Gastrocnemius medialis (tissue), 4 donors: Measurements from ENCODE around the gene PELI1. TPM values are rescaled to one million over a fixed set of nuclear protein-coding genes. Genes with fewer than 3 reads are reported as not detected.

ENCODE experiments used
- ATAC-seq, 2 donors: fragments of 150-250 bp; one replicate each; pipeline ENCODE4 v1.9.1; 2016
- DNase-seq, 2 donors: peaks; one replicate each; pipeline ENCODE4 v3.0.0-alpha.2; 2019
- H3K27ac ChIP-seq, 4 donors: fragments of 200-600 bp; sonication (generic); 1 replicate in 1 of 4; 2 replicates in 3 of 4; pipeline ENCODE4 v1.5.1; 2016 to 2018; ENCODE audit warnings: mild to moderate bottlenecking in 2 of 4, moderate library complexity in 1 of 4
- H3K27me3 ChIP-seq, 3 donors: fragments of 200-600 bp; sonication (generic) in 2 of 3; 1 replicate in 1 of 3; 2 replicates in 2 of 3; pipeline versions ENCODE4 v1.5.1 to v1.6.0; 2016 to 2019; ENCODE audit warnings: mild to moderate bottlenecking in 1 of 3, moderate library complexity in 1 of 3
- H3K36me3 ChIP-seq, 2 donors: fragments of 200-600 bp; sonication (generic) in 1 of 2; one replicate each; pipeline ENCODE4 v1.5.1; 2017 to 2018
- H3K4me1 ChIP-seq, 2 donors: fragments of 200-600 bp; sonication (generic) in 1 of 2; one replicate each; pipeline ENCODE4 v1.5.1; 2016 to 2017; ENCODE audit warnings: mild to moderate bottlenecking in 2 of 2
- H3K4me3 ChIP-seq, 4 donors: fragments of 200-600 bp; sonication (generic) in 3 of 4; 1 replicate in 1 of 4; 2 replicates in 3 of 4; pipeline ENCODE4 v1.5.1; 2016 to 2019; ENCODE audit warnings: mild to moderate bottlenecking in 2 of 4
- H3K9me3 ChIP-seq, 3 donors: fragments of 200-600 bp; sonication (generic) in 2 of 3; 1 replicate in 1 of 3; 2 replicates in 2 of 3; pipeline ENCODE4 v1.5.1; 2016 to 2019
- POLR2A ChIP-seq, 2 donors: fragments of 450-650 bp; IDR thresholded peaks; one replicate each; pipeline ENCODE4 v1.6.1; 2017; ENCODE audit warnings: antibody characterized with exemption in 2 of 2, mild to moderate bottlenecking in 2 of 2, moderate library complexity in 2 of 2
- in situ Hi-C, 4 donors: fragments of 200-750 bp; cut with MboI; loops; one replicate each; pipeline versions ENCODE4 v1.15.0 to v1.8.0; 2017; ENCODE audit warnings: low sequenced_read_pairs in 4 of 4
- intact Hi-C: fragments of 100-400 bp; cut with DNase I; formaldehyde crosslinking; loops from one replicate; pipeline ENCODE4 v1.15.1; 2023; ENCODE audit warnings: low total_unique reads
- total RNA-seq, 4 donors: library from RNA; depleted of rRNA; stranded (reverse); fragments of >200 nt; gene quantifications; one replicate each; pipeline versions ENCODE4 v1.1.0 to v1.2.3, GENCODE V29; 2016
- TF ChIP-seq, protein P1 (sequence below), 5 experiments: fragments of 450-650 bp in 3 of 5; fragments of 200-600 bp in 2 of 5; sonication (generic) in 2 of 5; IDR thresholded peaks in 4 of 5; conservative IDR thresholded peaks in 1 of 5; 1 replicate in 4 of 5; 2 replicates in 1 of 5; pipeline ENCODE4 v1.5.1; 2016 to 2019; ENCODE audit warnings: antibody characterized with exemption in 5 of 5, mild to moderate bottlenecking in 3 of 5, moderate library complexity in 3 of 5

The PELI1 gene
- total RNA-seq, 4 donors from 2014 or later: 3.7 to 7.5 (median 5.9) TPM

- Histone ChIP-seq H3K9me3 (no peaks in the 10 kb centered on the region), H3K27me3 (no peaks in the 10 kb centered on the region), H3K4me1 (peaks cover 8 to 19% of the 10 kb centered on the region in 2 donors), H3K4me3 (peak overlapping the region; percentile 83 to 100 (median 95)), H3K36me3 (no peaks in the 10 kb centered on the region), H3K27ac (peak overlapping the region; percentile 44 to 96 (median 93))
- ATAC-seq (no peak), DNase-seq (peak in 1 of 2 donors; percentile 8)
- intact Hi-C loops (loop anchor here (10.0 kb wide), 1 partner anchor 297 kb away; the partner anchor contains the start of gene UGP2), in situ Hi-C loops (loop anchor here in 1 of 4 donors (25.0 kb wide), 1 partner anchor 455 kb away; no protein-coding TSS in a partner anchor)
- TF ChIP-seq POLR2A (IDR thresholded peaks at IDR 0.05): no peak
- TF ChIP-seq, protein P1, sequence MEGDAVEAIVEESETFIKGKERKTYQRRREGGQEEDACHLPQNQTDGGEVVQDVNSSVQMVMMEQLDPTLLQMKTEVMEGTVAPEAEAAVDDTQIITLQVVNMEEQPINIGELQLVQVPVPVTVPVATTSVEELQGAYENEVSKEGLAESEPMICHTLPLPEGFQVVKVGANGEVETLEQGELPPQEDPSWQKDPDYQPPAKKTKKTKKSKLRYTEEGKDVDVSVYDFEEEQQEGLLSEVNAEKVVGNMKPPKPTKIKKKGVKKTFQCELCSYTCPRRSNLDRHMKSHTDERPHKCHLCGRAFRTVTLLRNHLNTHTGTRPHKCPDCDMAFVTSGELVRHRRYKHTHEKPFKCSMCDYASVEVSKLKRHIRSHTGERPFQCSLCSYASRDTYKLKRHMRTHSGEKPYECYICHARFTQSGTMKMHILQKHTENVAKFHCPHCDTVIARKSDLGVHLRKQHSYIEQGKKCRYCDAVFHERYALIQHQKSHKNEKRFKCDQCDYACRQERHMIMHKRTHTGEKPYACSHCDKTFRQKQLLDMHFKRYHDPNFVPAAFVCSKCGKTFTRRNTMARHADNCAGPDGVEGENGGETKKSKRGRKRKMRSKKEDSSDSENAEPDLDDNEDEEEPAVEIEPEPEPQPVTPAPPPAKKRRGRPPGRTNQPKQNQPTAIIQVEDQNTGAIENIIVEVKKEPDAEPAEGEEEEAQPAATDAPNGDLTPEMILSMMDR (IDR thresholded peaks at IDR 0.05 in 4 of 5, conservative IDR thresholded peaks at IDR 0.05 in 1 of 5): no peak
Observed at GRCh38 chr2:64141674-64142405, 2.4 kb downstream of the PELI1 start.

GRCh38 chr2:64140665-64141200 is 3.5 kb downstream of the PELI1 start:
- TF ChIP-seq, protein P1 (IDR thresholded peaks at IDR 0.05 in 4 of 5, conservative IDR thresholded peaks at IDR 0.05 in 1 of 5): no peak
- no peak for TF ChIP-seq POLR2A (IDR thresholded peaks at IDR 0.05)
- DNase-seq (no peak), ATAC-seq (no peak)
- intact Hi-C loops (loop anchor here (10.0 kb wide), 1 partner anchor 296 kb away; the partner anchor contains the start of gene UGP2), in situ Hi-C loops (loop anchor here in 1 of 4 donors (25.0 kb wide), 1 partner anchor 453 kb away; no protein-coding TSS in a partner anchor)
- H3K4me1 ChIP-seq: peaks cover 8 to 19% of the 10 kb centered on the region in 2 donors
- H3K36me3 ChIP-seq: no peaks in the 10 kb centered on the region
- H3K9me3 ChIP-seq: no peaks in the 10 kb centered on the region
- H3K4me3 ChIP-seq: peak overlapping the region in 1 of 4 donors; percentile 13
- no peaks in the 10 kb centered on the region for H3K27me3 ChIP-seq
- peak overlapping the region in 3 of 4 donors; percentile 14 to 91 (median 44) for H3K27ac ChIP-seq

- Histone ChIP-seq H3K27ac (peak overlapping the region in 3 of 4 donors; percentile 14 to 44 (median 35)), H3K4me3 (no peak overlapping the region), H3K27me3 (no peaks in the 10 kb centered on the region), H3K9me3 (no peaks in the 10 kb centered on the region), H3K36me3 (no peaks in the 10 kb centered on the region), H3K4me1 (peaks cover 8 to 27% of the 10 kb centered on the region in 2 donors)
- in situ Hi-C loops: loop anchor here in 1 of 4 donors (25.0 kb wide), 1 partner anchor 453 kb away; no protein-coding TSS in a partner anchor
- no peak for TF ChIP-seq POLR2A (IDR thresholded peaks at IDR 0.05)
- TF ChIP-seq, protein P1 (IDR thresholded peaks at IDR 0.05 in 4 of 5, conservative IDR thresholded peaks at IDR 0.05 in 1 of 5): no peak
- DNase-seq: no peak
- intact Hi-C loops: loop anchor here (10.0 kb wide), 1 partner anchor 295 kb away; the partner anchor contains the start of gene UGP2
- no peak for ATAC-seq
Observed at GRCh38 chr2:64139956-64140355, 4.3 kb downstream of the PELI1 start.

GRCh38 chr2:64137996-64138395 is 6.2 kb downstream of the PELI1 start:
- Histone ChIP-seq H3K27ac (peak overlapping the region; percentile 6 to 46 (median 16)), H3K4me1 (peaks cover 8 to 32% of the 10 kb centered on the region in 2 donors), H3K4me3 (no peak overlapping the region), H3K27me3 (no peaks in the 10 kb centered on the region), H3K36me3 (no peaks in the 10 kb centered on the region), H3K9me3 (no peaks in the 10 kb centered on the region)
- no peak for TF ChIP-seq POLR2A (IDR thresholded peaks at IDR 0.05)
- TF ChIP-seq, protein P1 (IDR thresholded peaks at IDR 0.05 in 4 of 5, conservative IDR thresholded peaks at IDR 0.05 in 1 of 5): no peak
- DNase-seq: no peak
- in situ Hi-C loops: loop anchor here in 1 of 4 donors (25.0 kb wide), 1 partner anchor 451 kb away; no protein-coding TSS in a partner anchor
- intact Hi-C loops: no loop called here
- ATAC-seq: no peak
